Measurements from ENCODE around the gene GUCA2A.

The GUCA2A gene

DNA sequence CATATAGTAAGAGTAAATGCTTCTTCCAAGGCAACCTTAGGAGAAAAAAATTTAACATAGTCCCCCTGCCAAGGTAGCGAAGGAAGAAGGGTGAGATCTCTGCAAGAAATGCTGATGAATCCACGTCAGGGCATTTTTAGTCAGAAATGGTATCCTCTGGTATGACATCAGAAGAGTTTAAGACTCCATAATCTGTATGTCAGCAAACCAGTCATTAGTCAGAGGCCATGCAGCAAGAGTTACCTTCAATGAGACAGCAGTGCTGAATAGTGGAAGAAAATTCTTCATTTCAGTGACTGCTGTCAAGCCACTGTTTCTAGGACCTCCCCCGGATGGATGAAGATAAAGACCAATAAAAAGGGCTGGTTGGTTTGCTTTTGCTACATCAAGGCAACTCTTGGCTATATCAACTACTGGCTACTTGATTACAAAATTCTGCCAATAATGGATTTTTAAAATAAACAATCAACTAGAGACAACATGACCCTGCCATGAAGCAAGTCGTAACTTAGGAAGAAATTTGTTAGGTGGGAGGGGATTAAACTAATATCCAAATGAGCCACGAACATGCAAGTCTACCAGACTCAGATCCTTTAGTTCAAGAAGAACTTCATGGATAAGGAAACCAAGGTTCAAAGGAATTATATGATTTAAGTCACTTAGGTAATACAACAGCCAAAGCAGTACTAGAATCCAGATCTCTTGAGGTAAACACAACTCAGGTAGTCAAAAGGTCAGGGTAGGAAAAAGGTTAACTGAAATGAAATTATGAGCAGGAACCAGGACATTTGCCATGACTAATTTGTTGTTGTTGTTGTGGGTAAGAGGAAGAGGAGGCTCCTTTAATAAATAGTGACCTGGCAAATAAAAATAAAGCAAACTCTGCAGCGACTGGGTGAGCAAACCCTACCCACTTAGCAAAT lies 25.6 kb upstream of the GUCA2A start:
- Histone ChIP-seq H3K36me3 (ENCODE audit: insufficient read depth, low read depth, low read length) (peaks cover 79% of the 10 kb centered on the region), H3K27me3 (ENCODE audit: insufficient read depth, low read length) (no peaks in the 10 kb centered on the region), H3K4me3 (ENCODE audit: low read length) (no peak overlapping the region), H3K9me3 (ENCODE audit: insufficient read depth, low read depth, low read length) (no peaks in the 10 kb centered on the region), H3K27ac (ENCODE audit: low read length) (no peak overlapping the region), H3K4me1 (ENCODE audit: insufficient read depth, low read length) (no peaks in the 10 kb centered on the region), H3K9ac (ENCODE audit: low read depth, low read length) (no peak overlapping the region)

DNA sequence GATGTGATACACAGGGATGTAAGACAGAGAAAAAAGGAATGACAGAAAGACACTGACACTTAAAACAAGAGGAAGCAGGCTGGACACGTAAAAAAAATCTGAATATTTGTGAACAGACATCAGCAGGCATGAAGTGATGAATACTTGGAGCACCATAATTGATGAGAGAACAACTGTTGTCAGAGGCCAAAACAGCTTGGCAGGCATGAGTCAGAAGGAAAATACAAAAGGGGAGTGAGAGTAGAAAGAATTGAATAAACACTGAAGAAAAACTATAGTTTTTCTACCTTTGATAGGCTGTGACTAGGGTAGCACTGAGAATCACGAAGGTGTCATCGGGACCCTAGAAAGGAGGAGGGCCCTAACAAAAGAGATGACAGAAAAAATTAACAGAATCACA lies 21.6 kb upstream of the GUCA2A start:
- H3K9ac ChIP-seq (ENCODE audit: low read depth, low read length) = no peak overlapping the region
- H3K27me3 ChIP-seq (ENCODE audit: insufficient read depth, low read length) = no peaks in the 10 kb centered on the region
- H3K9me3 ChIP-seq (ENCODE audit: insufficient read depth, low read depth, low read length) = no peaks in the 10 kb centered on the region

DNA sequence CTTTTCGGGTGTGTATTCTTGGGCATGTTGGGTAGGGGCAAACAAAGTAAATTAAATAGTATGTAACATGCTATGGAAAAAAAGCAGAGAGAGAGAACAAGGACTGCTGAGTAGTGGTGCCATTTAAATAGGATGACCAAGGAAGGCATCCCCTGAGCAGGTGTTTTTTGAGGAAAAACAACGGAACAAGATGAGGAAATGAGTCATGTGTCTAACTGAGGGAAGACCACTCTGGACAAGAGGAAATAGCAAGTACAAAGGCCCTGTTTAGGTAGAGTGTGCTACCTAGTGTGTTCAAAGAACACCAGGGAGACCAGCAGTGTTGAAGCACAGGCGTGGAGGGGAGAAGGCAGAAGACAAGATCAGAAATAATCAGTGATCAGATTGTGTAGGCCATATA lies 20.1 kb upstream of the GUCA2A start:
- Histone ChIP-seq H3K9me3 (ENCODE audit: insufficient read depth, low read depth, low read length) (no peaks in the 10 kb centered on the region), H3K27ac (ENCODE audit: low read length) (no peak overlapping the region), H3K36me3 (ENCODE audit: insufficient read depth, low read depth, low read length) (peaks cover 69% of the 10 kb centered on the region), H3K4me1 (ENCODE audit: insufficient read depth, low read length) (no peaks in the 10 kb centered on the region), H3K27me3 (ENCODE audit: insufficient read depth, low read length) (no peaks in the 10 kb centered on the region), H3K4me3 (ENCODE audit: low read length) (no peak overlapping the region), H3K9ac (ENCODE audit: low read depth, low read length) (no peak overlapping the region)

More for the DNA sequence above, 21.6 kb upstream of the GUCA2A start:
- peaks cover 69% of the 10 kb centered on the region for H3K36me3 ChIP-seq (ENCODE audit: insufficient read depth, low read depth, low read length)
- H3K27ac ChIP-seq (ENCODE audit: low read length) = no peak overlapping the region
- no peak overlapping the region for H3K4me3 ChIP-seq (ENCODE audit: low read length)
- no peaks in the 10 kb centered on the region for H3K4me1 ChIP-seq (ENCODE audit: insufficient read depth, low read length)

DNA sequence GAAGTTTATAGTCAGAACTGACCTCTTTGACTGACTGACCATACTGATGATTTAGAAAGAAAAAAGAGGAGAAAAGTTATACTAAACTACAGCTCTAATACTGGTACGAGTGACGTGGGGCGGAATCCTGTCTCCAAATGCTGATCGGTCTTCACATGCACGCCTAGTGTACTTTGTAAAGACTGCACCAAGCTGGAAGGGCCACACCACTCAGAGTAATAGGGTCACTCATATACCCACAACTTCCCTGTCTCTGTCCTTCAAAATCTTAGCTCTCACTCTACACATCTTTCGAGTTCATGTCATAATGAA lies 19.4 kb upstream of the GUCA2A start:
- no peak overlapping the region for H3K9ac ChIP-seq (ENCODE audit: low read depth, low read length)
- no peaks in the 10 kb centered on the region for H3K9me3 ChIP-seq (ENCODE audit: insufficient read depth, low read depth, low read length)
- H3K36me3 ChIP-seq (ENCODE audit: insufficient read depth, low read depth, low read length) = peaks cover 68% of the 10 kb centered on the region
- H3K27me3 ChIP-seq (ENCODE audit: insufficient read depth, low read length) = no peaks in the 10 kb centered on the region
- no peaks in the 10 kb centered on the region for H3K4me1 ChIP-seq (ENCODE audit: insufficient read depth, low read length)
- no peak overlapping the region for H3K4me3 ChIP-seq (ENCODE audit: low read length)
- no peak overlapping the region for H3K27ac ChIP-seq (ENCODE audit: low read length)

DNA sequence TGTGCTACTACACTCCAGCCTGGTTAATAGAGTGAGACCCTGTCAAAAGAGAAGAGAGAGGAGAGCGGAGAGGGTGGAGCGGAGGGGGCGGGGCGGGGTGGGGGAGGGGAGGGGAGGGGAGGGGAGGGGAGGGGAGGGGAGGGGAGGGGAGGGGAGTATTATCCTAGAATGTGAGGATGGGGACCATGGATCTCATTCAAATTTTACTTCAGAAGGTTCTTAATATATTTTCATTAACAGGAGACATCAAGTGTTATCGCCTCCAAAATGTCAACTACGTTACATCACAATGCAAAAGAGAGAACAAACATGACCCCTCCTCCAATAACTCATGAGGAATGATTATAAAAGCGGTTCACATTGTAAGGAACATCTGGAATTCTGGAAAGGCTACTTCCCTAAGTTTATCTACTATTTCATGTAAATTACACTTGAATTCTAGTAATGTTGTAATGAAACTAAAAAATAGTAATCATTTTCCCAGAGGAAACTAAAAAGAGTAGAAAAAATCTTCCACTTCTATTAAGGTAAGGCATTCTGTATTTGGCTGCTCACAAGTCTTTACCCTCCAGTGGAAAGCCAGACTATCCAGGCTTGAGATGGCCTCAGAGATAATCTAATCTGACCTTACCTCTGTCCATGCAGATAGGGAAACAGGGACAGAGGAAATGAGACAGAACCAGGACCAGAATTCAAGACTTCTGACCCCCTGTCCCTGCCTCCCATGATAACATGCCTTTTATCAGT lies 18.8 kb upstream of the GUCA2A start:
- Histone ChIP-seq H3K9ac (ENCODE audit: low read depth, low read length) (no peak overlapping the region), H3K4me3 (ENCODE audit: low read length) (no peak overlapping the region), H3K36me3 (ENCODE audit: insufficient read depth, low read depth, low read length) (peaks cover 63% of the 10 kb centered on the region), H3K4me1 (ENCODE audit: insufficient read depth, low read length) (no peaks in the 10 kb centered on the region), H3K9me3 (ENCODE audit: insufficient read depth, low read depth, low read length) (no peaks in the 10 kb centered on the region), H3K27me3 (ENCODE audit: insufficient read depth, low read length) (no peaks in the 10 kb centered on the region), H3K27ac (ENCODE audit: low read length) (no peak overlapping the region)

DNA sequence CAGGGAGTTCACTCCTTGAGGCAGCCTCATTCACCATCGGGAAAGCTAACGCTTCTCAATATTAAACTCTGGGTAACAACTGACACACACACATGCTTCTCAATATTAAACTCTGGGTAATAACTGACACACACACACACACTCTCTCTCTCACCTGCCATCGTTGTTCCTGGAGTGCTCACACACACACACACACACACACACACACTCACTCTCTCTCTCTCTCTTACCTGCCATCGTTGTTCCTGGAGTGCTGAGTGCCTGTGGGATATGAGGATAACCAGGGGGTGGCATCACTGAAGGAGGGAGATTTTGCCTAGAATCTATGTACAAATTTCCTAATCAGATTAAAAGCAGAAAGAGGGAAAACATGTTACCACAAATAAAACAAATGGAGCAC lies 17.1 kb upstream of the GUCA2A start:
- Histone ChIP-seq H3K27me3 (ENCODE audit: insufficient read depth, low read length) (no peaks in the 10 kb centered on the region), H3K36me3 (ENCODE audit: insufficient read depth, low read depth, low read length) (peaks cover 53% of the 10 kb centered on the region), H3K27ac (ENCODE audit: low read length) (no peak overlapping the region)

DNA sequence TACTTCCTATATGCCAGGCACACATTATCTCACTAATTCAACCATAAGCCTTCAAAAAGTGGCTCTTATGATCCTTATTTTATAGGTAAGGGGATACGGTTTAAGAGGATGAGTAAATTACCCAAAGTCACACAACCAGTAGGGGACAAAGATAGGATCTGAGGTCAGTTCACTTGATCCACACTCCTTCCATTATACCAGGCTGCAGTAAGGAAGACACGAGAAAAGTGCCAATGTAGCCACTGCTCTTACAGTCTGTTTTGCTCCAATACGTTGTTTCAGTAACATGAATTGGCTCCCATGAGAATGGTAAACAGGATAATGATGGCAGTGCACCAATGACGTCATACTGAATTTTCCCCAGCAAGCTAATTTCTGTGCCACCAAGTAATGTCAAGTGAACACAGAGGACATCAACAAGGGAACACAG lies 15.4 kb upstream of the GUCA2A start:
- peaks cover 45% of the 10 kb centered on the region for H3K36me3 ChIP-seq (ENCODE audit: insufficient read depth, low read depth, low read length)
- no peaks in the 10 kb centered on the region for H3K4me1 ChIP-seq (ENCODE audit: insufficient read depth, low read length)
- no peak overlapping the region for H3K27ac ChIP-seq (ENCODE audit: low read length)
- no peak overlapping the region for H3K4me3 ChIP-seq (ENCODE audit: low read length)
- H3K9ac ChIP-seq (ENCODE audit: low read depth, low read length) = no peak overlapping the region
- no peaks in the 10 kb centered on the region for H3K9me3 ChIP-seq (ENCODE audit: insufficient read depth, low read depth, low read length)
- no peaks in the 10 kb centered on the region for H3K27me3 ChIP-seq (ENCODE audit: insufficient read depth, low read length)

More for the DNA sequence above, 17.1 kb upstream of the GUCA2A start:
- H3K4me1 ChIP-seq (ENCODE audit: insufficient read depth, low read length) = no peaks in the 10 kb centered on the region
- H3K4me3 ChIP-seq (ENCODE audit: low read length) = no peak overlapping the region
- no peak overlapping the region for H3K9ac ChIP-seq (ENCODE audit: low read depth, low read length)
- no peaks in the 10 kb centered on the region for H3K9me3 ChIP-seq (ENCODE audit: insufficient read depth, low read depth, low read length)

DNA sequence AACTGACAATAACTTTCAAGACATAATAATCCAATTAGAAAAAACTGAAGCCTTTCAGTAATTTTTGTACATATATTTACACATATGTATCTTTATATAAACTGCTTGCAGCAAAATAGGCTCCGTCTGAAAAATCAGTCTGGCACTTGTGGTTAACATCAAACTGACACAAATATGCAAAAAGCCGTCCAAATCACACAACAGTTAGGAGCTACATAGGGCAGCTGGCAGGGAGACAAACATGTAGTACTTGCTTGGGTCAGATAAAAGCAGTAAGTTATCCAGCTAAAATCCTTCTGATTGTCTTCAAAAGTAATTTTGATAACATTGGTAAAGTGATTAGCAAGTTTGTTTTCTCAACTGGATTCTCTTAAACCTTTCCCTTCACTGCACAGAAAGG lies 14.7 kb upstream of the GUCA2A start:
- Histone ChIP-seq H3K4me3 (ENCODE audit: low read length) (no peak overlapping the region), H3K27me3 (ENCODE audit: insufficient read depth, low read length) (no peaks in the 10 kb centered on the region), H3K9me3 (ENCODE audit: insufficient read depth, low read depth, low read length) (no peaks in the 10 kb centered on the region), H3K27ac (ENCODE audit: low read length) (no peak overlapping the region), H3K4me1 (ENCODE audit: insufficient read depth, low read length) (no peaks in the 10 kb centered on the region), H3K9ac (ENCODE audit: low read depth, low read length) (no peak overlapping the region), H3K36me3 (ENCODE audit: insufficient read depth, low read depth, low read length) (peaks cover 42% of the 10 kb centered on the region)

DNA sequence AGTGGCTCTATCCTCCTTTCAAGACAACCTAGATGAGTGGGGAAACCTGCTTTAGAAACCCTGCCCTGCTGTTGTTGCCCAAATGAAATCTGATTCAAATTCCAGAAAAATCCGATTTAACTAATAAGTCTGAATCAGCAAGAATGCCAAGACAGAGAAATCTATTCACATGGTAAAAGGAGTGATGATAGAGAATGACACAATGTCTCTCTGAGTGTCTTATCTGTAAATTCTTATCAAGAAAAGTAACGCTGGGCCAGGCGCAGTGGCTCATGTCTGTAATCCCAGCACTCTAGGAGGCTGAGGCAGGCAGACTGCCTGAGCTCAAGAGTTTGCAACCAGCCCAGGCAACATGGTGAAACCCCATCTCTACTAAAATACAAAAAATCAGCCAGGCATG lies 13.7 kb upstream of the GUCA2A start:
- Histone ChIP-seq H3K9me3 (ENCODE audit: insufficient read depth, low read depth, low read length) (no peaks in the 10 kb centered on the region), H3K27ac (ENCODE audit: low read length) (no peak overlapping the region), H3K4me3 (ENCODE audit: low read length) (no peak overlapping the region), H3K36me3 (ENCODE audit: insufficient read depth, low read depth, low read length) (peaks cover 37% of the 10 kb centered on the region), H3K27me3 (ENCODE audit: insufficient read depth, low read length) (no peaks in the 10 kb centered on the region), H3K4me1 (ENCODE audit: insufficient read depth, low read length) (0 out of 2 replicates have a peak, but pooled peaks cover 2% of the 10 kb centered on the region), H3K9ac (ENCODE audit: low read depth, low read length) (no peak overlapping the region)

DNA sequence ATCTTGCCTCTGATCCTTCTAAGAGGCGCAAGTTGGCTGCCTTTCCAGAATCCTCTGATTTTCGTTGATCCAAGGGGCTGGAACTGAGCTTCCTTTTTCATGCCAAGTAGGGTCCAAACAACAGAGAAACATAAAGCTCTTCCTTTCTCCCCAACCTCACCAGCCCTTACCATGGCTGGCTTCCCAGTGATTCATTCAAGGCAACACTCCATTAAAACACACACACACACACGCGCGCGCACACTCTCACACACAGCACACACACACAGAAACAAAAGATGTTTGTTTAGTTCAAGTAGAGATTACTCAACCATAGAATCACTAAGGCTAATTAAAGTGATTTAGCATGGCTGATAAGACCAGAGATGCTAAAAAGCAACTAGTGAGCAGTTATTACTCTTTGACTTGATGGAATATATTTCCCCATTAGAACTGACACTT lies 13.0 kb upstream of the GUCA2A start:
- Histone ChIP-seq H3K27ac (ENCODE audit: low read length) (no peak overlapping the region), H3K9me3 (ENCODE audit: insufficient read depth, low read depth, low read length) (no peaks in the 10 kb centered on the region)

DNA sequence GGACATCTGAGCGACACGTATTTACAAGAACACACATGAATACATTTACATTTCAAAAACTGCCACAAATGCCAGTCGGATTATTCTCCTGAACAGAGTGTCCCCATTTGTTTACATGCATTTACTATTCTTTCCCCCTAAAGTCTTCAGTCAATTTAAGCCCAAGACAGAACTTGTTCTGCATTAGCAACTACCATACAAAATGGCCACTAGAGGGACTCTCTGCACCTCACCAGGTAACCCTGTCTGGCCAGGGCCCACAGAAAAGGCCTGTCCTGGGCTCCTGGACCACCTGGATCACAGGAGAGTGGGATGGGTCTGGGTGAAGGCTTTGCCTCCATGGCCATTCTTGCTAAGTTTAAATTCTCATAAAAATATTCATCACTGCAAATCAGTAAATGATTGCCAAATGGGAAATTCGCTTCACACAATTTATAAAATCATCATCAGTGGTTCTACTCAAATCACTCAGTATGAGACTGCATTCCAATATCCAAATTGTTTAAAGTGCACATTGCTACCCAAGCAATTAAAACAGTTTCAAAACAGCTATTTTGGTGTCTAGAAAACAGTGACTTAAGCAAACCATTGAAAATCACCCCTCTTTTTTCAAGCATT lies 12.5 kb upstream of the GUCA2A start:
- Histone ChIP-seq H3K27ac (ENCODE audit: low read length) (no peak overlapping the region), H3K36me3 (ENCODE audit: insufficient read depth, low read depth, low read length) (peaks cover 35% of the 10 kb centered on the region), H3K9me3 (ENCODE audit: insufficient read depth, low read depth, low read length) (no peaks in the 10 kb centered on the region), H3K9ac (ENCODE audit: low read depth, low read length) (no peak overlapping the region), H3K4me1 (ENCODE audit: insufficient read depth, low read length) (0 out of 2 replicates have a peak, but pooled peaks cover 2% of the 10 kb centered on the region), H3K4me3 (ENCODE audit: low read length) (no peak overlapping the region), H3K27me3 (ENCODE audit: insufficient read depth, low read length) (no peaks in the 10 kb centered on the region)

More for the DNA sequence above, 13.0 kb upstream of the GUCA2A start:
- Histone ChIP-seq H3K9ac (ENCODE audit: low read depth, low read length) (no peak overlapping the region), H3K27me3 (ENCODE audit: insufficient read depth, low read length) (no peaks in the 10 kb centered on the region), H3K4me3 (ENCODE audit: low read length) (no peak overlapping the region), H3K36me3 (ENCODE audit: insufficient read depth, low read depth, low read length) (peaks cover 37% of the 10 kb centered on the region), H3K4me1 (ENCODE audit: insufficient read depth, low read length) (0 out of 2 replicates have a peak, but pooled peaks cover 2% of the 10 kb centered on the region)
